ENCODE results near the gene FBXO45.
"Not testable (repeated sequence)": the region's sequence is repeated elsewhere in the genome, so short reads cannot be mapped to it uniquely, and the experiment has no call there.

Gene FBXO45

GRCh38 chr3:196568246-196569002 lies at the start of gene FBXO45, which contains the start of gene WDR53:
TSS of gene FBXO45 (plus strand) at chr3:196568660. CDS start at chr3:196568985, 325 bp downstream.
TSS of gene WDR53 (minus strand) at chr3:196568554. CDS start at chr3:196561475, 7,079 bp downstream.
- peak; percentile 76 for DNase-seq (ENCODE audit: low spot score)

GRCh38 chr3:196518966-196519717 lies 49.3 kb upstream of the FBXO45 start:
- peak; percentile 78 for DNase-seq (ENCODE audit: low spot score)

GRCh38 chr3:196519718-196520082 lies 48.8 kb upstream of the FBXO45 start:
- no peak for DNase-seq (ENCODE audit: low spot score)

GRCh38 chr3:196521291-196521690 lies 47.2 kb upstream of the FBXO45 start:
- not testable (repeated sequence) for DNase-seq (ENCODE audit: low spot score)

- DNase-seq (ENCODE audit: low spot score) = no peak
Observed at GRCh38 chr3:196523841-196524240, 44.6 kb upstream of the FBXO45 start.

- DNase-seq (ENCODE audit: low spot score) = no peak
Observed at GRCh38 chr3:196524527-196524926, 43.9 kb upstream of the FBXO45 start.

GRCh38 chr3:196525141-196525540 lies 43.3 kb upstream of the FBXO45 start:
- DNase-seq (ENCODE audit: low spot score) = no peak

- DNase-seq (ENCODE audit: low spot score) = peak; percentile 71
Observed at GRCh38 chr3:196528639-196529233, 39.7 kb upstream of the FBXO45 start.

- no peak for DNase-seq (ENCODE audit: low spot score)
Observed at GRCh38 chr3:196531418-196531817, 37.0 kb upstream of the FBXO45 start.

GRCh38 chr3:196533260-196533681 lies 35.2 kb upstream of the FBXO45 start:
- DNase-seq (ENCODE audit: low spot score) = no peak

GRCh38 chr3:196537319-196537984 lies 31.0 kb upstream of the FBXO45 start:
- DNase-seq (ENCODE audit: low spot score) = peak; percentile 54

GRCh38 chr3:196541684-196542445 lies 26.6 kb upstream of the FBXO45 start:
- DNase-seq (ENCODE audit: low spot score) = no peak

GRCh38 chr3:196544491-196544992 lies 23.9 kb upstream of the FBXO45 start:
- DNase-seq (ENCODE audit: low spot score) = no peak

- no peak for DNase-seq (ENCODE audit: low spot score)
Observed at GRCh38 chr3:196546537-196546936, 21.9 kb upstream of the FBXO45 start.

GRCh38 chr3:196547067-196547466 lies 21.4 kb upstream of the FBXO45 start:
- DNase-seq (ENCODE audit: low spot score) = no peak

- not testable (repeated sequence) for DNase-seq (ENCODE audit: low spot score)
Observed at GRCh38 chr3:196549312-196549711, 19.1 kb upstream of the FBXO45 start.

- DNase-seq (ENCODE audit: low spot score) = not testable (repeated sequence)
Observed at GRCh38 chr3:196550172-196550571, 18.3 kb upstream of the FBXO45 start.

GRCh38 chr3:196552253-196552652 lies 16.2 kb upstream of the FBXO45 start:
- no peak for DNase-seq (ENCODE audit: low spot score)

- no peak for DNase-seq (ENCODE audit: low spot score)
Observed at GRCh38 chr3:196553551-196553950, 14.9 kb upstream of the FBXO45 start.

- DNase-seq (ENCODE audit: low spot score) = no peak
Observed at GRCh38 chr3:196554205-196554604, 14.3 kb upstream of the FBXO45 start.

- no peak for DNase-seq (ENCODE audit: low spot score)
Observed at GRCh38 chr3:196555295-196555694, 13.2 kb upstream of the FBXO45 start.
